Stimulated activated naive CD4-positive, alpha-beta T cell treated with Interleukin-2 at 50 U/mL for 16 hours (primary cell): ENCODE data around the gene APMAP.

Experiments used
- DNase-seq: peaks from one replicate; lab custom pipeline; 2025; lab: John Stamatoyannopoulos, UW

The APMAP gene

GRCh38 chr20:24992487-24993205 lies at the start of gene APMAP:
APMAP (minus strand) TSS chr20:24992751; CDS start chr20:24992688, 63 bp downstream.
- peak; percentile 97 for DNase-seq

- no peak for DNase-seq
Observed at GRCh38 chr20:25041813-25042530, 49.4 kb upstream of the APMAP start.

DNA sequence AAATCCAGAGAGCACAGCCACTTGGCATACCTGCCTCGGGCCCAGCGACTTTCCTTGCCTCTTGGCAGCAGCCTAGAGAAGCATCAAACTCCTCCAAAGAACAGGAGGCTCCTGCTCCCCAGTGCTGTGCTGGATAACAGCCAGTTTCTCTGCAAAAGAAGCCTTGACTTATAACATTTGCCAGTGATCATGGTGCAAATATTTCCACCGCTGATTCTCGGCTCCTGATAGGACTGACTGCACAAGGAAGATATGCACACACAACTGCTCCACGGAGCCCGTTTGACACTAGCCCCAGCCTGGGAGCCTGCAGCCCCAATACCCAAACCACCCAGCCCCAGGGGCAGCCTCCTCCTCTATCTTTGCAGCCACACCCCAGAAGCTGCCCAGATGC lies 47.9 kb upstream of the APMAP start:
- no peak for DNase-seq

- no peak for DNase-seq
Observed at GRCh38 chr20:25039697-25040437, 47.3 kb upstream of the APMAP start.

DNA sequence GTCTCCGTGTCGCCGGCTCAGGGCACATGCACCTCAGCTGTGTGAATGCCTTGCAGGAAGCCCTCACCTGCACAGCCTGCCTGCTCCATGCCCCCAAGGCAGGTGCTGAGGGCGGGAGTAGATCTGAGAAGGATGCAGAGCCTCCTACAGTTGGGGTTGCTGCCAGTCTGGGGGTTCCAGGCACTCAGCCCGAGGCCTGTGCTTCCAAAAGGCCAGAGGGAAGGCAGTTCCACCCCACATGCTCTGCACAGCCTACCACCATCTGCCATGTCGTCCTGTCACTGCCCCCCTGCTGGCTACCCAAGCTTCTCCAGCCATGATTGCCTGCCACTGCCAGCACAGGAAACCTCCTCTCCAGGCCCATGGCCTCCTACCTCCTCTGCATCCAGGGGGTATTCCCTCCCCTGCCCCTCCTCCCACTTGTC lies 46.1 kb upstream of the APMAP start:
- DNase-seq = no peak

- DNase-seq = no peak
Observed at GRCh38 chr20:25038103-25038410, 45.5 kb upstream of the APMAP start.

DNA sequence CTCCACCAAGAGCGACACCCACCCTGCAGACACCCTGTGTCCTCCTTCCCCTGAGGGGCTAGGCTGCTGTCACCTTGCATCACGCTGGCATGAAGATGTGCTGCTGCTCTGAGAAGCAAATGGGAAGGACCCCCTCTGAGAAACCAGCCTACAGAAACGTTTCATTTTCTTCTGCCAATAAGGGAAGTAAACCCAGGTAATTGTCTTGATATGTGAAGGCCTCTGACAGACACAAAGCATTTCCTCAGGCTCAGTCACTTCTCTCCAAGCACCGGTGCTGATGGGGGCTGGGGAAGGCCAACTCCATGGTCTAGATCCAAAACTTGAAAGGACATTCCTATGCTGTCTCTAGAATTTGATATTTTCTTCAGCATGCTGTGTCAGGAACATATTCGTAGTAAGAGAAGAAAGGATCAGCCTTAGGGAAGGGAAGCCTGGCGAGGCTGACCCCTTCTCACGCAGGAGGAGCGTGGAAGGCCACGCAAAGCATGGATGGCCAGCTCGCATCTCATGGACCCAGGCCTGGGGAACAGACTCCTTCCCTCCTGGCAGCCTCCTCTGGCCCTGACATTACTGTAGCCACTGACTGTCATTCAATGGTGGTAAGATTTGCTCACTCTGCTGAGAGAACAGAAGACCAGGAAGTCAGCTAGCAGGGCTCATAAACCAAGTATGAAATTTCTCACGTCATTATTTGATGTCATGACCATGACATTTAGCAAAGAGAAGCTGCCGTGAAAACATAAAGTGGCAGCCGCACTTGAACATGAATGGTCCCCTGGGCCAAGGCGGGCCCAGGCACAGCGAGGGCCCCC lies 44.9 kb upstream of the APMAP start:
- DNase-seq = no peak

DNA sequence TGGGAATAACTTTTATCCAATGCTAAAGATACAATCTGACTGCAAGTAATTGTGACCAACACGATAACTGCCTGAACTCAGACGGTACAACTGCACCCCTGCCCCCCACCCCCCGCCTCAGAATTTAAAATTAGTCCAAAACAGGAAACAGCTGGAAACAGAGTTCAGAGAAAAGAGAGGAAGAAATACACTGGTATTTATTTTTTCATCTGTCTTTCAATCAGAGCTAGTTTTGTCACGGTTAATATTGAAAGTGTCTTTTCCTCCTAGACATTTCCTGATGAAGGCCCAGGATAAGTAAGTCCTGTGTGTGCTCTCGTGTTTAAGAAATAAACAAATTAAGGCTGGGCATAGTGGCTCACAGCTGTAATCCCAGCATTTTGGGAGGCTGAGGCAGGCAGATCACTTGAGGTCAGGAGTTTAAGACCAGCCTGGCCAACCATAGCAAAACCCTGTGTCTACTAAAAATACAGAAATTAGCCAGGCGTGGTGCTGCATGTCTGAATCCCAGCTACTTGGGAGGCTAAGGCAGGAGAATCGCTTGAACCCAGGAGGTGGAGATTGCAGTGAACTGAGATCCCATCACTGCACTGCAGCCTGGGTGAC lies 43.9 kb upstream of the APMAP start:
- DNase-seq = no peak

DNA sequence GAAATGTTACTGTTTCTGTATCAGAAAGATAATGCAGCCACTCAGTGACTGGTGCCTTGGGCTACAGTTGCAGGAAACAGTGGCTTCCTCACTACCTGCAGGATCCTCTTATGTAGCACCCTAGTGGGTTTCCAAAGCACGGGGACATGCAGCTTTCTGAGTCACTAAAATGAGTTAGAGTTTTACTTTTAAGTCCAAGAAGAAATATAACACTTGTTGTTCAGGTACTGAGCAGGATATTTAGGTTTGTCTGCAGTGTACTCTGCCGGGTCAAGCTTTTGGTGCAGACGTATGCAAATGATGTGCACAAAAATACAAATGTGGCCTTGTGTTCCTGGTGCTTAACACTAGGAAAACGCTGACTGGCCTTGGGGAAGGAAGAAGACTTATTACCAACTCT lies 43.4 kb upstream of the APMAP start:
- no peak for DNase-seq

DNA sequence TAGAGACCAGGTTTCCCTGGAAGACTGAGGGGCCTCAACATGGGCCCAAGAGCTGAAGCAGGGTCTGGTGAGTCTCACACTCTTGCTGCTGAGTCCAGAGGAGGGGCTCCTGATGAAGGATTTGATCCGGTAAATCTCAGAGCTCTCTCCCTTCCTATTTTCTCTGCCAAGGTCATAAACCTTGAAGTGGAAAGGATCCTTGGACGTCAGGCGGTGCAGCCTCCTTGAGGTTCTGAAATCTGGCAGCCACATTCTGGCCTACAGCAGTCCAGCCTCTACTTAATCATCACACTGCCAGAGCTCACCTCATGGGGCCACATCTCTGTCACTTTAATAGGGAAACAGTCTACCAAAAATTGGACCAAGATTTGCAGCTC lies 41.4 kb upstream of the APMAP start:
- DNase-seq = no peak

DNA sequence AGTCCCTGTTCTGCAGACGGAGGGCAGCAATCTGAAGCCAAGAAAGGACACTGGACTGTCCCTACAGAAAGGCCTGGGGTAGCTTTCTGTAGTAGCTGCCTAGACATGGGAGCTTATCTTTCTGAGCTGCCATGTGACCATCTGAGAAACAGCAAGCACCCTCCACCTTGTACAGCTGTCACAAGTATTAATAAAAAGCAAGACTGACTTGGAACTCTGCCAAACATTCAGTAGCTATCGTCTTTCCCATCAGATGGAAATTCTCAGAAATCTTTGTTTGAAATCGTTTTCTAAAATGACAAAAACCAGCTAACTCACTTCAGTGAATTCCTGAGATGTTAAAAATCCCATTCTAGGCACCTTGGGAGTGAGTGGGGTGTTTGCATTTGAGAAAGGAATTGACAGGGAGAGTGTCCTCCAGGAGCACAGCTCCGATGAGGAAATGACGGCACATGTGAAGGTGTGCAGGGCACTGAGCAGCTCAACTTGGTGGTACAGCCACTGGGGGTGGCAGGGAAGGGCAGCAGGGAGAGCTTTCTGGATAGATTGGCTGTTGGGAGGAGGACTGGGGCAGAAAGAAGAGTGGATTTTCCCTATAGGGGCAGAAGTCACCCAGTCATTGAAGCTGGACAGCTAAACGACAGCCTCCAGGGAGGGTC lies 40.8 kb upstream of the APMAP start:
- no peak for DNase-seq

- DNase-seq = no peak
Observed at GRCh38 chr20:25032478-25033264, 40.1 kb upstream of the APMAP start.

GRCh38 chr20:25032065-25032477 lies 39.5 kb upstream of the APMAP start:
- no peak for DNase-seq

- DNase-seq = no peak
Observed at GRCh38 chr20:25031241-25031640, 38.7 kb upstream of the APMAP start.

DNA sequence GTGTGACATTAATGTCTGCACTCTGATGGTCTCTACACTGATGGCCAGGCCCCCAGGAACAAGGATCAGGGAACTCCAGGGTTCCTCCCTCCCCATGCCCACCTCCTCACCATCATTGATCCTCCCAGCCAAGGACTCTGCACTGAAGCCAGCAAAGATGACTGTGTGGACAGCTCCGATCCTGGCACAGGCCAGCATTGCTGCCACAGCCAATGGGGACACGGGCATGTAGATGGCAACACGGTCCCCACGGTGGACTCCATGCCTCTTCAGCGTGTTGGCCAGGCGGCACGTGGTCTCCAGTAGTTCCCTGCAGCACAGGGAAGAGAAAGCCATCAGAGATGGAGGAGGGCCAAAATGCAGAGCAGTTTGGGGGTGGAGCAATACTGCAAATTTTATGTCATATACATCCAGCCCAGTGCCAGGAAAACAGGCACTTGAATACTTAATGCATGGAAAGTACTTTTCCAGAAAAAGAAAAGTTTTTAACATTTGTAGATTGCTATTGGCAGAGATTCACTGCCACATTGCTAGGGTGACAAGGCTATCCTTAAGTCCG lies 38.2 kb upstream of the APMAP start:
- DNase-seq = no peak

DNA sequence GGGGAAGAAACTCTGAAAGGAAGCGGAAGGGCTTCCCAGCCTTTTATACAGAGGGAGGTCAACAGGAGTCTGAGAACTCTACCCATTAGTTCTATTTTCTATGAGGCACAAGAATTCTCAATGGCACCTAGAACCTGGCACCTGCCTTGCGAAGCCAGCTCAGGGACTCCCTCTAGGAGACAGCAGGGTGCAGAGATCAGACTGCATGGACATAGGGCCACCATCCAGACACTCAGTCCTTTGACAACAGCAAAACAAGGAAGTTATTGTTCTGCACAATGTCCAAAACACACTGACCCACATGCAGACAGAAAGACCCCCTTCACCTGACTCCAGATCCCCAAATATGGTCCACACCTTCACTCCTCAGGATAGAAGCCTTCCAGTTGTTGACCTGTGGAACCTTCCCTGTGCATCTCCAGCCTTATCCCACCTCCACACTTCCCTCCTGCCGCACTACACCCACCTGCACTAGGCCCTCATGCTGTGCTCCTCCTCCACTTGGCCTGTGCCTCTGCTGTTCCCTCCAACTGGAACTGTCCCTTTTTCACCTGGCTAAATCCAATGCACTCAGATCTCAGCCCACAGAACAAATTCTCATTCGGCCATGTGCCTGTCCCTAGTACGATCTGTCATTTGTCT lies 37.6 kb upstream of the APMAP start:
- DNase-seq = no peak

DNA sequence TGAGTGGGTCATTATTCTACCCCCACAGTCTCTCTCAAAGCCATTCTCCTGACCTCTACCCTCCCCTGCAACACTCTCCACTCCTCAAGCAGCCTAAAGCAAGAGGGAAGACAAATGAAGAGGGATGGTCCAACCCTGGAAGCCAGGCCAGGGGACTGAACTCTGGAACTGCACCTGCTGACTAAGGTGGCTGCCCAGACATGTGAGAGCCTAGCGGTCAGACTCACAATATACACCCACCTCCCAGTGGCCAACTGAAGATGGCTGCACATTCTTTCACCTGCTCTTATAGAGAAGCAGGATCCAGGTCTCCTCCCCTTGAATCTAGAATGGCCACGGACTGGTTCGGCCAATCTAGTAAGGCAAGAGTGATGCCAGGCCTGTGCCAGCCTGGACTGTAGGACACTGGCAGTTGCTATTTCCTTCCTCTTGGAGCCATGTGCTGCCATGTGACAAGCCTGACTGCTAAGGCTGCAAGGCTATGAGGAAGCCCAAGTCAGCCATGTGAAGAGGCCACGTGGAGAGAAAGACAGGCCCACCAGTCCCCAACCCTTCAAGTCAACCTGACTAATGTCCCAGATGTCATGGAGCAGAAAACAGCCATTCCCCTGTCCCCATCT lies 33.5 kb upstream of the APMAP start:
- no peak for DNase-seq

DNA sequence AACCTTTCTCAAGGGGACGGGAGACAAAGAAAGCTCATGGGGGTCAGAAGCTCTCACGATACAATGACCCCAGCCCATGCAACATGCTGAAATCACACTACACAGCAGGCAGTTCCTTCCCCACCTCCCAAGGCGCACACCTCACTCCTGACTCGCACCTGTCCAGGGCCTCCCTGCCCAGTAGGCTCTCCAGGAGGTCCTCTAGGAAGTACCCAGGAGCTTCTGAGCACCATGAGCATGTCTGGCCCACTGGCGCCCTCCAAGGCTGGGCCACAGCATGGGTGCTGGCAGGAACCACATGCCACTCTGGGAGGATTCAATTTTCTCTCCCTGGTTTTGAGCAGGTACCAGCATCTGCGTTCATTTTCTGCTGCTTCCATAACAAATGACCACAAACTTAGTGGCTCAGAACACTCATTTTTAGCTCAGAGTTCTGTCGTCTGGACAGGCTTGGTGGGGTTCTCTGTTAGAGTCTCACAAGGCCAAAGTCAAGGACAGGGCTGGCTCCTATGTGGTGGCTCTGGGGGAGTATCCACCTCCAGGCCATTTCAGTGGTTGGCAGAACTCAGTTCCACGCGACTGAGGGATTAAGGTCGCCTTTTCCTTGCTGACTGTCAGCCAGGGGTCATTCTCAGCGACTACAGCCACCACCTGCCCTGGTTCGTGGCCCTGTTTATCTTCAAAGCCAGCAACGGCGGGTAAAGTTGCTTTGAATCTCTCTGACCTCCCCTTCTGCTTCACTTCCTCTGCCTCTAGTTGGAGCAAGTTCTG lies 32.7 kb upstream of the APMAP start:
- no peak for DNase-seq
